Muscle layer of colon (tissue), 2 donors: Measurements from ENCODE around the gene INKA1.
A peak's percentile ranks its signal among the peaks of the same experiment; 100 is the strongest.
"Not testable (repeated sequence)": the region's sequence is repeated elsewhere in the genome, so short reads cannot be mapped to it uniquely, and the experiment has no call there.

Experiments used
- H3K27ac ChIP-seq: one replicate; pipeline ENCODE4 v1.7.0; 2013; ENCODE audit warnings: low read depth, mild to moderate bottlenecking, low read length, moderate library complexity
- H3K27me3 ChIP-seq, 2 donors: one replicate each; pipeline ENCODE4 v1.7.0; 2013; ENCODE audit warnings: low read length in 2 of 2, mild to moderate bottlenecking in 2 of 2; ENCODE audit not compliant: insufficient read depth in 2 of 2, control insufficient read depth in 1 of 2
- H3K36me3 ChIP-seq: one replicate; pipeline ENCODE4 v1.7.0; 2013; ENCODE audit warnings: mild to moderate bottlenecking, low read length; ENCODE audit not compliant: insufficient read depth
- H3K4me1 ChIP-seq: one replicate; pipeline ENCODE4 v1.7.0; 2013; ENCODE audit warnings: mild to moderate bottlenecking, low read length; ENCODE audit not compliant: insufficient read depth
- H3K4me3 ChIP-seq, 2 donors: one replicate each; pipeline ENCODE4 v1.7.0; 2013; ENCODE audit warnings: low read length in 2 of 2, low read depth in 1 of 2, mild to moderate bottlenecking in 1 of 2, moderate library complexity in 1 of 2
- H3K9ac ChIP-seq: one replicate; pipeline ENCODE4 v1.7.0; 2013; ENCODE audit warnings: low read length
- H3K9me3 ChIP-seq: one replicate; pipeline ENCODE4 v1.7.0; 2013; ENCODE audit warnings: mild to moderate bottlenecking, low read length
- donor health status: abdominal sarcoma.
- donor health status: Adenocarcinoma of cecum.

The INKA1 gene

DNA sequence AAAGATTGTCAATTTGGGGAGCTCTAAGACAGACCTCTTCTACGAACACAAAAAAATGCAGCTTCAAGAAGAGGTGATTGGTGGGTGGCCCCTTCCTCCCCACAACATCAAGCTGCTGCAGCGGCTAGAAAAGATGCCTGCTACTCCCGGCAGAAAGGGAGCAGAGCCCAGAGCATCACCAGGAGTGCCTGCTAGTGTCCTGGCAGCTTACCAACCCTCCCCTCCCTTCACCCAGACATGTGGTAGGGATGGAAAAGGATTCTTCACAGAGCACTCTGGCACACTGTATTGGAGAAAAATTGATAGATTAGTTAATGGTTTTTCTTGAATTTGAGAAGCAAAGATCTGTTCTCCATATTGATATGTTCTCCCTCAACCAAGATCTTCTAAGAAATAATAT lies 27.5 kb upstream of the INKA1 start:
- Histone ChIP-seq H3K27ac (no peak overlapping the region), H3K9me3 (no peaks in the 10 kb centered on the region), H3K9ac (no peak overlapping the region), H3K4me1 (peaks cover 22% of the 10 kb centered on the region), H3K27me3 (no peaks in the 10 kb centered on the region), H3K4me3 (no peak overlapping the region), H3K36me3 (peaks cover 4% of the 10 kb centered on the region)

GRCh38 chr3:49776101-49776500 lies 27.0 kb upstream of the INKA1 start:
- H3K4me1 ChIP-seq, result peaks cover 25% of the 10 kb centered on the region
- H3K36me3 ChIP-seq, H3K9me3 ChIP-seq, H3K27me3 ChIP-seq, H3K4me3 ChIP-seq, H3K9ac ChIP-seq, H3K27ac ChIP-seq: not testable (repeated sequence)

DNA sequence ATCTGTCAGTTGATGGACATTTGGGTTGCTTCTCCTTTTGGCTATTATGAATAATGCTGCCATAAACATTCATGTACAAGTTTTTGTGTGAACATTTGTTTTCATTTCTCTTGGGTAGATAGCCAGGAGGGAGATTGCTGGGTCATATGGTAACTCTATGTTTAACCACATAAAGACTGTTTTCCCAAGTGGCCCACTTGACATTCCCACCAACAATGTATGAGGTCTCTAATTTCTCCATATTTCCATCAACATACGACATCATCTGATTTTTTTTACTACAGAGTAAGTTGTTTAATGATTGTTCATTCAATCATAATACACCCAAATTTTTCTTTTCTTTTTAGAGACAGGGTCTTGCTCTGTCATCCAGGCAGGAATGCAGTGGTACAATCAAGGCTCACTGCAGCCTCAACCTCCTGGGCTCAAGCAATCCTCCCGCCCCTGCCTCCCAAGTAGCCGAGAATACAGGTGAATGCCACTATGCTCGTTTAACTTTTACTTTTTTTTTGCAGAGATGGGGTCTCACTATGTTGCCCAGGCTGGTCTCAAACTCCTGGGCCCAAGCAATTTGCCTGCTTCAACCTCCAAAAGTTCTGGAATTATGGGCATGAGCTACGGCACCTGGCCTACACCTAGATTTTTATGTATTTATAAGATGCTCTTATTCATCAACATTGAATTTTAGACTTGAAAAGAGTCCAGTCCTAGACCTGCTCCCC lies 23.5 kb upstream of the INKA1 start:
- peaks cover 26% of the 10 kb centered on the region for H3K4me1 ChIP-seq
- no peak overlapping the region for H3K27ac ChIP-seq
- peaks cover 15% of the 10 kb centered on the region for H3K36me3 ChIP-seq
- H3K9me3 ChIP-seq, result no peaks in the 10 kb centered on the region
- H3K9ac ChIP-seq, result no peak overlapping the region
- H3K4me3 ChIP-seq, result no peak overlapping the region
- no peaks in the 10 kb centered on the region for H3K27me3 ChIP-seq

GRCh38 chr3:49780080-49780974 lies 22.7 kb upstream of the INKA1 start:
- H3K36me3 ChIP-seq, result peaks cover 20% of the 10 kb centered on the region
- H3K4me1 ChIP-seq, result peaks cover 26% of the 10 kb centered on the region
- H3K9me3 ChIP-seq, result no peaks in the 10 kb centered on the region
- no peak overlapping the region for H3K27ac ChIP-seq
- H3K4me3 ChIP-seq, result no peak overlapping the region
- H3K27me3 ChIP-seq, result no peaks in the 10 kb centered on the region
- H3K9ac ChIP-seq, result no peak overlapping the region

- not testable (repeated sequence) for H3K9ac ChIP-seq, H3K27ac ChIP-seq
Measured at GRCh38 chr3:49780975-49781365, 22.1 kb upstream of the INKA1 start.

GRCh38 chr3:49781415-49782199 lies 21.5 kb upstream of the INKA1 start:
- no peak overlapping the region for H3K4me3 ChIP-seq
- H3K36me3 ChIP-seq, result peaks cover 20% of the 10 kb centered on the region
- peaks cover 25% of the 10 kb centered on the region for H3K4me1 ChIP-seq

More at GRCh38 chr3:49780975-49781365, 22.1 kb upstream of the INKA1 start:
- Histone ChIP-seq H3K36me3 (peaks cover 20% of the 10 kb centered on the region), H3K4me1 (peaks cover 25% of the 10 kb centered on the region)
- H3K27me3 ChIP-seq, H3K4me3 ChIP-seq, H3K9me3 ChIP-seq: not testable (repeated sequence)

GRCh38 chr3:49782277-49782676 lies 20.8 kb upstream of the INKA1 start:
- H3K27me3 ChIP-seq, H3K9me3 ChIP-seq, H3K27ac ChIP-seq, H3K4me3 ChIP-seq, H3K9ac ChIP-seq: not testable (repeated sequence)
- Histone ChIP-seq H3K4me1 (peaks cover 32% of the 10 kb centered on the region), H3K36me3 (peaks cover 20% of the 10 kb centered on the region)

More at GRCh38 chr3:49781415-49782199, 21.5 kb upstream of the INKA1 start:
- no peak overlapping the region for H3K27ac ChIP-seq
- no peak overlapping the region for H3K9ac ChIP-seq
- H3K9me3 ChIP-seq, result no peaks in the 10 kb centered on the region
- H3K27me3 ChIP-seq, result no peaks in the 10 kb centered on the region

GRCh38 chr3:49785565-49786356 lies 17.3 kb upstream of the INKA1 start:
- H3K9ac ChIP-seq, result peak overlapping the region; percentile 80
- H3K27ac ChIP-seq, result peak overlapping the region; percentile 87
- peaks cover 24% of the 10 kb centered on the region for H3K4me1 ChIP-seq
- H3K27me3 ChIP-seq, result no peaks in the 10 kb centered on the region
- H3K4me3 ChIP-seq, result peak overlapping the region; percentile 75 to 94
- H3K36me3 ChIP-seq, result peaks cover 14% of the 10 kb centered on the region
- H3K9me3 ChIP-seq, result no peaks in the 10 kb centered on the region

- H3K4me3 ChIP-seq, result peak within 1 kb of the TSS; percentile 75 to 94
- no peaks in the 10 kb centered on the region for H3K9me3 ChIP-seq
- peaks cover 24% of the 10 kb centered on the region for H3K4me1 ChIP-seq
- H3K9ac ChIP-seq, result peak within 1 kb of the TSS; percentile 80
- peaks cover 6% of the 10 kb centered on the region for H3K36me3 ChIP-seq
- no peaks in the 10 kb centered on the region for H3K27me3 ChIP-seq
- H3K27ac ChIP-seq, result peak within 1 kb of the TSS; percentile 87
Measured at GRCh38 chr3:49786357-49787181, 16.5 kb upstream of the INKA1 start, which contains the start of gene IP6K1. Gene IP6K1, minus strand, starts transcription at chr3:49786542. Its CDS starts 38,502 bp downstream, at chr3:49748040.

GRCh38 chr3:49787182-49787464 lies 15.9 kb upstream of the INKA1 start:
- Histone ChIP-seq H3K9me3 (no peaks in the 10 kb centered on the region), H3K9ac (peak overlapping the region; percentile 63), H3K4me1 (peaks cover 24% of the 10 kb centered on the region), H3K4me3 (peak overlapping the region in 1 of 2 donors; percentile 75), H3K36me3 (peaks cover 5% of the 10 kb centered on the region), H3K27me3 (no peaks in the 10 kb centered on the region), H3K27ac (peak overlapping the region; percentile 87)
